Stimulated activated CD4-positive, alpha-beta T cell treated with anti-CD3 and anti-CD28 coated beads, TNF-alpha, amount 100 ng/mL, for 4 hours (primary cell): Measurements from ENCODE around the gene SLC9A3.
"Not testable (repeated sequence)": the region's sequence is repeated elsewhere in the genome, so short reads cannot be mapped to it uniquely, and the experiment has no call there.

Experiments
- DNase-seq, 3 experiments: peaks; one replicate each; pipeline ENCODE4 v3.0.0-alpha.2; 2020; ENCODE audit warnings: low read depth in 3 of 3

SLC9A3 gene

DNA sequence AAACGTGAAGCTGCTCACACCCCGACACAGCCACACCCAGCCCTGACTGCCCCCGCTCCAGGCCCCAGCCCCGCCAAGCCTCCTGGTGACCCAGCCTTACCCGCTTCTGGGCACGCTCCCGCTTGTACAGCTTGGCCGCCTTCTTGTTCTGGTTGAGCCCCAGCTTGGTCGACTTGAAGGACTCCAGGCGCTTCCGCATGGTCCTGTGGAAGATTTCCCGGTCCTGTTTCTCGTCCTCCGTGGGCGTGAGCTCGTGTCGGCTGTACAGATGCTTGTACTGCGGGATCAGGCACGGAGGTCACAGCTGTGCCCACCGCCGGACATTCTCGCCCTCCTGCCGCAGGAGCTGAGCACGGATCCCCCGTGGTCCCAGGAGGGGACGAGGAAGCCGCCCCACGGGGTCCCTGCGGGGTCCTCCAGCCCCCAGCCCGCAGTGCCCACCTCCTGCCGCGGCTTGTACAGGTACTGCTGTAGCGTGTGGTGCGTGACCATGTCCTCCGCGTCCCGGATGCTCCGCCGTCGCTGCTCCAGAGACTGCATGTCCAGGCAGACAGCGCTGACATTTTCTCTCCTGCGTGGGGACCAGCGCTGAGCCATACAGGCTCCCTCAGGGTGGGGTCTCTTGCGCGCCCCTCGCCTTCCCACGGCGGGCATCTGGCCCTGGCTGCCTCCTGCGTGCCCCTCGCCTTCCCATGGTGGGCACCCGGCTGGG is 48.0 kb downstream of the SLC9A3 start:
- no peak for DNase-seq

DNA sequence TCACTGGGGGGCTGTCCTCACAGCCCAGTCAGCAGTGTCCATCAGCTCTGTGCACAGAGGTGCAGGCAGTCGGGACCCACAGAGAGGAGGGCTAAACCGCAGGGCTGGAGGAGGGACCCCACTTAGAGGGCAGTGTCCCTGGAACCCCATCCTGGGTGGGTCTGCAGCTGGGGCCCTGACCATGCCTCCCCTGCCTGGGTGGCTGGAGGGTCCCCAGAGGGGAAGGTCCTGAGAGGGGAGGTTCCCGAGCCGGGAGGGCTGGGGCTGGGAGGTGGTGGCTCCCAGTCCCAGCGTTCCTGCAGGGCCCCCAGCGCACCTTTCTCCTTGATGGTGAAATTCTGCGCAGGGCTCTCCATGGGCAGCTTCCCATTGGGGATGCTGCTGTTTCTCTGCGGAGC is 48.5 kb downstream of the SLC9A3 start:
- no peak for DNase-seq

DNA sequence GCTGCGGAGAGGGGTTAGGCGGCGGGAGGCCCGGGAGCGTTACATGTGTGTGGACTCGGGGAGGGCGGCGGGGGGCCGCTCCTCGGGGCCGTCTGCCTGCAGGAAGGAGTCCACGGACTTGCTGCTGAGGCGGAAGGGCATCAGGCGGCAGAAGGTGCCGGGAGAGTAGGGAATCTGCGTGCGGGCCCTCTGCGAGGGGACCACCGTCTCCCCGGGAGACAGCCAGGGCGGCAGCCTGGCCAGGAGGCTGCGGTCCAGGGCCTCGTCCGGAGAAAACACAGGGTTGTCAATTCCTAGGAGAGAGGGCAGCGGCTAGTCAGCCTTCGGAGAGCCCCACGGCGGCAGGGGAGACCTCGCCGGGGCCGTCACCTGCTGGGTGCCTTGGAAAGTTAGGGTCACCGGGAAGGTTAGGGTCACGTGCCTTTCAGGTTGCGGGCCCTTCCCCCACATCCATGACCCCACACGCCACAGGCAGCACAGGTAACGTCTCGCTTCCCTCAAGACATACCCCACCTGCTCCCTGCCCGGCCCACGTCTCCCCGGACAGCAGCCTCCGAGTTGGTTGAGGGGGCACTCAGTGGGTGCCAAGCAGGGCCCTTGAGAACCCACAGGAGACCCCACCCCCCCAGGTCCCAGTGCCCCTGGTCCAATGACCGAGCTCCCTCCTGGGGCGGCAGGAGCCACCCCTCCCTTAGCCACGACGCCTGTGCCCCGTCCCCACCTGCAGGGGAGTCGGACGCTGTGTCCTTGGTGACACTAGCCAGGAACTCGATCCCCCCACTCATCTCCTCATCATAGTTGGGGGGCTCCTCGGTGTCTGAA is 49.2 kb downstream of the SLC9A3 start:
- DNase-seq: no peak

- not testable (repeated sequence) for DNase-seq
Measured at GRCh38 chr5:474232-474839, 49.9 kb downstream of the SLC9A3 start.

DNA sequence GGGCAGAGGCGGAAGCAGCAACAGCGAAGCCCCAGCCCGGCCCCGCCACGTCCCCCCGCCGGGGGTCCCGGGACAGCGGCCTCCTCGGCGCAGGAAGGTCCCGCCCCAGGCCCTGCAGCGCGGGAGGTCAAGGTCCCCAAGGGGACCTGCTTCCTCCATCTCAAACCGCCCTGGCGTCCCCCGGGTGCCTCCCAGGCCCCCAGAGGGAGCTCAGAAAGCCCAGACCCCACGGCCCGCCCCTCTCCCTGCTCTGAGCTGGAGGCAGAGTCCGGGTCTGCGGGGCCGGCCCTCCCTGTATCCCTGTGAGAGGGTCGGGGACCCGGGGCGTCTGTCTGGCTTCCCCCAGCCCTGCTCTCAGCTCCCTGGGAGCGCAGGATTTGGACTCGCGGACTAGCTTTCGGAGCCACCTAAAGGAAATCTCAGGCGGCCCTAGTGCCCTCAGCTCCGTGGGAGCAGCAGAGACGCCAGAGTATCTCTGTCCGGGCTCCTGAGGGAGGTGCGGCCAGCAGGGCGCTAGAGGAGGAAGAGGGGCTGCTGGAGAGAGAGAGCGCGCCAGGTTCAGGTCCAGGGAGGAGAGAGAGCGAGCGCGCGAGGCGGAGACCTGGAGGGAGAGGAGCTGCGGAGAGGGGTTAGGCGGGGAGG is 50.6 kb downstream of the SLC9A3 start:
- peak in 1 of 3 experiments; percentile 29 for DNase-seq

DNA sequence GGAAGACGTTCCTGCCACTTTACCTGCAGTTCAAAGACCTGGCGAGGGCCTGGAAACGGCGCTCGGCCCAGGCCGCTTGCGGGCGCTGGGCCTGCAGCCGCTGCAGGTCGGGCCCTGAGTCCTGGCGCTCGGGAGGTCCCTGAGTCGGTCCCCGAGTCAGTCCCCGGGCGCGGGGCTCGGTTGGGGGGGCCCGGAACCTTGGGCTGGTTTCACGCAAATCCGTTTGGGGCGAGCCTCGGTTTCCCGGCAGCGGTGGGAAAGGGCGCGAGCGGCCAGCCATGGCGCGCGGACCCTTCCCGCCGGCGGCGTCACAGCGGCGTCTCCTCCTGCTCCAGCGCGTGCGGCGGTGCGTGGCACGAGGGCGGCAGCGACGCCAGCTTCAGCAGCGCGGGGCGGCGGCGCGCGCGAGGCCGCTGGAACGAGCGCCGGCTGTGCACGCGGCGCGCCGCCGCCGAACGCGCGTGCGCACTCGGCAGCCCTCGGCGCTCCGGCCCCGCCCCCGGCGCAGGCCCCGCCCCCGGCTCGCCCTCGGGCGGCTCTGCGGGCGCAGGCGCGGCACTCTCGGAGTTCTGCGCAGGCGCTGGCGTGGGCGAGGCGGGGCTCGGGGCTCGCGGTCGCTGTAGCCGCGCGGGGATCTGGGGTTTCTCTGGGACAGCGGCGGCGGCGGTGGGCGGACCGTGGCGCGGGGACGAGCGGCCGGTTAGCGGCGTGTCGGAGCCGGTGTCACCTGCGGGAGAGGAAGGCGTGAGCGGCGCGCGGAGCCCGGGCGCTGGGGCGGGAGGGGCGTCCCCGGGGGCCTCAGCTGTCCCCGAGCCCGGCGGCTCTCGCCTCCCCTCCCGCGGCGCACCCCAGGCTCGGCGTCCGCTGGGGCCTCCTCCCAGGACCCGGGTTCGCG is 51.3 kb downstream of the SLC9A3 start:
- DNase-seq: peak; percentile 84 to 93 (median 85)

DNA sequence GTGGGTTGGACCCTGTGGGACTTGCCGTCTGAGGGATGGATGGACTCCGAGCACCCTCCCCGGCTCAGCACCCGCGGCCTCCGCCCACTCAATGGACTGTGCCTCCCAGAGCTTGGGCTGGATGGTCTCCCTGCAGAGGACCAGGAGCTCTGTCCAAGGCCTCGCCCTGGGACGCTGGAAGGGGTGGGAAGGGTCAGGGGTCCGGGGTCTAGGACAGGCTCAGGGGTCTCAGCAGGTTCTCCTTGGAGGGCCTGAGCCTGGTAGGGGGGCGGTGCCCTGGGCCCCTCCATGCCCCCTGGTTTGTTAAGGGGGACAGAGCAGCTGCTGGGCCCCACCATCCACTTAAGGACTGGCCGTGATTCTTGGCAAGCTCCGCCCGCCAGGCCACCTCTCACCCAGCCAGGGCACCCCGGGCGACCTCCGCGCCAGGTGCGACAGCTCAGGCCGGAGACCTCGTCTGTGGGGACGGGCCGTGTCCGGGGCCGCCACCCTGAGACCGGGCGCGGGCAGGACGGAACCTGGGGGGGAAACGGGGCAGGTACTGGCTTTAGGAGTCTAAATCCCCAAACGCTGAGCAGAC is 52.1 kb downstream of the SLC9A3 start:
- DNase-seq: no peak

DNA sequence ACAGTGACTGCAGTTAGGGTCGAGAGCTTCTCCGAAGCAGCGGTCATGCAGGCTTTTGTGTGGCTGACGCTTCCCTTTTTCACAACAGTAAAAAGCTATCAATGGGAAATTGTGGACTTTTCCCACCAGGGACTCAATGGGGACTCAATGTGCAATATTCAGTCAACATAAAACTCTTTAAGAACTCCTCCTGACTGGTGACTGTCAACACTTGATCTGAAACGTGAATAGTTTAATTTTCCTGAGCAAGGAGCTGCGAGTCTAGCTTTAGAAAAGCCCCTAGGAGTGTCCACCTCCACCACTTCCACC is 52.5 kb downstream of the SLC9A3 start:
- DNase-seq: no peak

- DNase-seq: no peak
Measured at GRCh38 chr5:470961-471749, 53.1 kb downstream of the SLC9A3 start.

DNA sequence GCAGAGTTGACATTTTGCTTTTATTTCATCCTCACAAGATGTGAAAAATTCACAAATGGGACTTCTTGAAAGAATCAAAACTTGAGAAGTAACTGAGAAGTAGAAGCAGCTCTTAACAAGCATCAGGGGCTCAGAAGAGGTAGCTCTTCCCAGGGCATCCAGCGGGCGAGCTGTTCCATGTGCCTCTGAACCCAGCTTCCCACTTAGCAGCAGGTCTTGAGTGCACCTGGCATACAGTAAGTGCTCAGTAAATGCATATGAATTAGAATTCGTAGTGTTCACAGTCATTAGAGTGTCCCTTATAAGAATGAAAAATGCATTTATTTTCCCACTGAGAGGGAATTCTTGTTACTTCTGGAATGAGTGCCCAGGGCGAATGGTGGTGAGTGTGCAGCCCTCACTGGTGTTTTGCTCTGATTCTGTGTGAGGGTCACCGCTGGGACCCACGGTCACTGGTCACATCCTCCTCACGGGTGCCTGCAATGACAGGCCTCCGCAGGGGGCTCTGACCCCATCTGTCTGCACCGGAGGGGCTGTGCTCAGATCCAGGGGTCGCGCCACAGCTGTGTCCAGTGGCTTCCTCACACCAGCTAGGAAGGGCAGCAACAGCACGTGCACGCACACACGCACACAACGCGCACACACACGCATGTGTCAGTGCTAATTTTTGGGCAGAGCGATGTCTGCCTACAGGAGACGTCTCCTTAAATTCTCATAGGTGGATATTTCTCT is 54.3 kb downstream of the SLC9A3 start:
- DNase-seq: no peak

DNA sequence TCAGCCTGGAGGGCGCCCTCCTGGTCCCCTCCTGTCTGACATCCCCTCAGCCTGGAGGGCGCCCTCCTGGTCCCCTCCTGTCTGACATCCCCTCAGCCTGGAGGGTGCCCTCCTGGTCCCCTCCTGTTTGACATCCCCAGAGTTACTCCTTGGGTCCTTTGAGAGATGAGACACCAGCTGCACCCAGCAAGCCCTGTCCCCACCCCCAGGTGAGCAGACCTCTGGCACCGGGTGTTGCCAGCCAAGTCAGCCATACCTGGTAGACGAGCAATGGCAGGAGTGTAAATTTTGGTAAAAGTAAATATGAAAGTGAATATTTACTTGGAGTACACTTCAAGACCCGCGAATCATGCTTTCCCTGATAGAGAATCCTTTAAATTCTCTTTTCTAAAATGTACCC is 55.8 kb downstream of the SLC9A3 start:
- no peak for DNase-seq

- no peak for DNase-seq
Measured at GRCh38 chr5:466661-467310, 57.5 kb downstream of the SLC9A3 start.

DNA sequence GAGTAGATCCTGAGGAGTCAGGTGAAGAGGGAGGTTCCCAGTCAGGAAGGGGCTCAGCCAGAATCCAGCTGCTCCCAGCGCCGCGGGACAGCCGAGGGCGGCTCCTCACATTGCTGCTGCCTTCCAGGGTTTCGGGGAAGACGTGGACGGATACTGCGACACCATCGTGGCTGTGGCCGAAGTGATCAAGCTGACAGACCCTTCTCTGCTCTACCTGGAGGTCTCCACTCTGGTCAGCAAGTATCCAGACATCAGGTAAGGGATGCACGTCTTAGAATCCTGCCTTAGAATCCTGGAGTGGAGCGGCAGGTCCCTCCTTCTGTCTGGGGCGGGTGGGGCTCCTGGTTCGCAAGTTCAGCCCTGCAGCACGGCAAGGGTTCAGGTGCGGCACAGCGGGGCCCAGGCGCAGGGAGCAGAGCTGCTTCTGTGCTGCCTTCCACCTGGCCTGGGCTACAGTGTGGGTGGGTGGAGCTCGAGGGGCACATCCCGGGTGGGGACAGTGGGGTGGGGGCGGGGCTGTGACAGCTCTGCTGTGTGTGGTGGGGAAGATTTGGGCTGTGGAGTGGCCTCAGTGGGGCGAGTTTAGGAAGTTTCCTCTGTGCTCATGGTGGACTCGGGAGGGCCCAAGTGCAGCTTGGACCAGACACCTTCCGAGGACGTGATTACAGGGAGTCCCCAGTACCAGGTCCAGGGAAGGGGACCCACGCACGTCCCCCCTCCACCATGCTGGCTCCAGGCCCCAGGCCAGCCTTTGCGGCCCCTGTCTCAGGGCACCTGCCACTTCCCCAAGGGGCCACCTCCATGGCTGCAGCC is 58.5 kb downstream of the SLC9A3 start:
- no peak for DNase-seq

DNA sequence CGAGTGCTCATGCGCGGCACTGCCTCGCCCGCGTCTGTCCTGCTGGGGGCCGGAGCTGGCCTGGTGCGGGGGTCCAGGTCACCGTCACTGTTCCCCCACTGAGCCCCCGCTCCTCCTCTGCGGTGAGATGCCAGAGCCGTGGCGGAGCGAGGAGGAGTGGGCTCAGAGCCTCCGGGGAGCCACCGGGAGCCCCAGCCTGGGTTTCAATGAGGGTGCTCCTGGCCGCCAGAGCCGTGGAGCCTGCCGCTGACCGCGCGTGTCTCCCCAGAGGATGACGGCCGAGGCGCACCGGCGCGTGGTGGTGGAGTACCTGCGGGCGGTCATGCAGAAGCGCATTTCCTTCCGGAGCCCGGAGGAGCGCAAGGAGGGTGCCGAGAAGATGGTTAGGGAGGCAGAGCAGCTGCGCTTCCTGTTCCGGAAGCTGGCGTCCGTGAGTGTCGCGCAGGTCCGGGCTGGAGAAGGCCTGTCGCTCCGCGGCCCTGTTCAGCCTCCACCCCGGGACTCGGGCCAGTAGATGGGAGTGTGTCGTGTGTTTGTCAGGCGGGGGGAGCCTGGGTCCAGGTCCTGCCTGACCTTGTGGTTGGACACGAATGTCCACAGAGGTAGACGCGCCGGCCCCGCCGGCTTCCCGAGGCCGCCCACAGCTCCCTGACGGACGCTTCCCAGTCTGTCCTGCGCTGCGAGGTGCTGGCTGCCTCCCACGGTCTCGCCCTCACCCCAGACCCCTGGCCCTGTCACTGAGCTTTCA is 59.2 kb downstream of the SLC9A3 start:
- no peak for DNase-seq

DNA sequence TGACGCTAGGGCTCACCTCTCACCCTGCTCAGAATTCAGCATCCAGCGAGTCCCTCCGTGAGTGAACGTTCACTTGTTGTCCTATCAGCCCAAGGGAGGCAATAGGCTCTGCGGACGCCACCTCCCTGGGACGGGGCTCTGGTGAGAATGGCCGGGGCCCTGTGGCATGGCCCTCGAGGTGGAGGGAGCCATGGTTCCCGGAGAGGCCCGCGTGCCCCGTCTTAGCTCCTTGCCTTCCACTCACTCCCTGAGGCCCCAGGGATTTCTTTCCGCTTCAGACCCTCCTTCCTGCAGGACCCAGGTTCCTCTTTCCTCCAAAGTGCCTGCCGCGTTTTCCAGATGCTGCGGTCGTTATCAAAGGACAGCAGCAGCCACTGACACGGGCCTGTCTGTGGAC is 59.8 kb downstream of the SLC9A3 start:
- no peak for DNase-seq

- peak; percentile 58 to 90 (median 88) for DNase-seq
Measured at GRCh38 chr5:463952-464351, 60.3 kb downstream of the SLC9A3 start.

DNA sequence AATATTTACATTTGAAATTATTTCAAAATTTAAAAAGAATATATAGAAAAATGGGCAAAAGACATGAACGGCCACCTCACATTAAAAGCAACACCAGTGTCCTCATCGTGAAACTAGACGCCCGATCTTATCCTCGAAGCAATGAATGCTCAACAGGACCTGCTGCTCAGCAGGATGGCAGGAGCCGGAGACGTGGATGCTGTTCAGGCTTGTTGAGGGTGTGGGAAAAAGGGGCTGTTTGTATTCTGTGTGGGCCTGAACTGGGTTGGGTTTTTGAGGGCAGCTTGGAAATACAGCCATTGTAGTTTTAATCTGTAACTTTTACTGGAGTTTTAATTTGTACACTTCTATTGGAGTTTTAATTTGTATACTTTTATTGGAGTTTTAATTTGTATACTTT is 60.9 kb downstream of the SLC9A3 start:
- no peak for DNase-seq
